HG03139 (cell line): ENCODE results near the gene SUGCT.
"Not testable (repeated sequence)": the region's sequence is repeated elsewhere in the genome, so short reads cannot be mapped to it uniquely, and the experiment has no call there.

ENCODE experiments used
- ATAC-seq: cut with Tn5 transposase; IDR thresholded peaks from one replicate; pipeline ENCODE4 v1.9.1; 2021; ENCODE audit not compliant: unreplicated experiment

The SUGCT gene

GRCh38 chr7:40551685-40552576 lies 417.1 kb downstream of the SUGCT start:
- no peak for ATAC-seq

- ATAC-seq = no peak
Measured at GRCh38 chr7:40560672-40561071, 425.9 kb downstream of the SUGCT start.

- ATAC-seq = no peak
Measured at GRCh38 chr7:40566879-40567278, 432.1 kb downstream of the SUGCT start.

GRCh38 chr7:40569326-40569725 lies 434.5 kb downstream of the SUGCT start:
- ATAC-seq = no peak

- ATAC-seq = no peak
Measured at GRCh38 chr7:40570223-40570622, 435.4 kb downstream of the SUGCT start.

- no peak for ATAC-seq
Measured at GRCh38 chr7:40571796-40572195, 437.0 kb downstream of the SUGCT start.

- no peak for ATAC-seq
Measured at GRCh38 chr7:40572810-40573465, 438.1 kb downstream of the SUGCT start.

GRCh38 chr7:40579401-40579800 lies 444.6 kb downstream of the SUGCT start:
- no peak for ATAC-seq

- ATAC-seq = no peak
Measured at GRCh38 chr7:40580776-40581175, 446.0 kb downstream of the SUGCT start.

- ATAC-seq = no peak
Measured at GRCh38 chr7:40582539-40582938, 447.7 kb downstream of the SUGCT start.

GRCh38 chr7:40583667-40584444 lies 449.1 kb downstream of the SUGCT start:
- no peak for ATAC-seq

GRCh38 chr7:40584667-40585433 lies 450.0 kb downstream of the SUGCT start:
- no peak for ATAC-seq

- no peak for ATAC-seq
Measured at GRCh38 chr7:40586197-40586596, 451.4 kb downstream of the SUGCT start.

GRCh38 chr7:40587419-40587818 lies 452.6 kb downstream of the SUGCT start:
- no peak for ATAC-seq

GRCh38 chr7:40595129-40595528 lies 460.3 kb downstream of the SUGCT start:
- no peak for ATAC-seq

GRCh38 chr7:40595832-40596231 lies 461.0 kb downstream of the SUGCT start:
- no peak for ATAC-seq

- no peak for ATAC-seq
Measured at GRCh38 chr7:40597517-40597916, 462.7 kb downstream of the SUGCT start.

GRCh38 chr7:40598915-40599314 lies 464.1 kb downstream of the SUGCT start:
- ATAC-seq = no peak

- no peak for ATAC-seq
Measured at GRCh38 chr7:40599836-40600235, 465.0 kb downstream of the SUGCT start.

- not testable (repeated sequence) for ATAC-seq
Measured at GRCh38 chr7:40602351-40602750, 467.5 kb downstream of the SUGCT start.
